ENCODE data around the gene HSPG2. TPM values are rescaled to one million over a fixed set of nuclear protein-coding genes. Genes with fewer than 3 reads are reported as not detected.

The HSPG2 gene
- total and polyA plus RNA-seq, 2 of the 8 experiments (the other 6 are each of a cell fraction or from before 2014, with no cell fraction given) = 17.8 to 111 TPM

GRCh38 chr1:21893046-21893805 lies 43.9 kb downstream of the HSPG2 start:
- CTCF ChIA-PET (ENCODE audit: partially characterized antibody) = interaction anchor here (1.5 kb wide), 1 partner anchor 66 kb away, joined by 3 read pairs; no protein-coding TSS in a partner anchor
- Histone ChIP-seq H3K23me2 (ENCODE audit: low read depth, low read length) (no peaks in the 10 kb centered on the region), H3K23ac (ENCODE audit: insufficient read length) (no peak overlapping the region), H3K9ac (replicated peaks in 1 of 4; ENCODE audit: extremely low read depth in 1 of 4, low read depth in 3 of 4, low read length in 3 of 4) (no peak overlapping the region), H3K4me3 (ENCODE audit: extremely low read depth in 1 of 4, insufficient read depth in 2 of 4, low read depth in 3 of 4, low read length in 4 of 4) (no peak overlapping the region), H2BK12ac (ENCODE audit: low read depth, low read length) (no peak overlapping the region), H4K5ac (ENCODE audit: insufficient read length, low read depth, low read length) (no peak overlapping the region), H3K36me3 (ENCODE audit: control insufficient read depth in 2 of 4, insufficient read depth in 4 of 4, low read length in 3 of 4) (peaks cover 0 to 29% (median 14%) of the 10 kb centered on the region in 4 experiments; a peak in 7 of 8 replicates), H3K27ac (ENCODE audit: low read depth, low read length) (no peak overlapping the region; the same call in 1 of the 2 replicates), H3K4me2 (ENCODE audit: insufficient read depth in 1 of 2, low read depth in 2 of 2, low read length in 2 of 2) (no peak overlapping the region), H3K4ac (replicated peaks; ENCODE audit: insufficient read length, low read depth, low read length) (no peak overlapping the region), H4K8ac (ENCODE audit: extremely low read depth, insufficient read depth, low read length) (no peak overlapping the region), H2BK20ac (ENCODE audit: low read length) (no peak overlapping the region), H3K14ac (ENCODE audit: insufficient read length) (no peak overlapping the region), H3K18ac (ENCODE audit: extremely low read depth, low read length) (no peak overlapping the region), H4K91ac (replicated peaks; ENCODE audit: insufficient read length, low read length) (no peak overlapping the region), H2BK120ac (replicated peaks; ENCODE audit: low read depth, low read length) (no peak overlapping the region), H3K9me3 (ENCODE audit: insufficient read depth in 2 of 2, low read depth in 1 of 2, low read length in 1 of 2) (no peaks in the 10 kb centered on the region), H2AK5ac (ENCODE audit: low read depth, low read length) (no peak overlapping the region), H2BK5ac (ENCODE audit: low read depth, low read length) (no peak overlapping the region), H3K79me1 (ENCODE audit: low read depth, low read length) (no peaks in the 10 kb centered on the region), H3K79me2 (ENCODE audit: control insufficient read depth in 1 of 2, insufficient read depth in 2 of 2, low read length in 2 of 2) (no peaks in the 10 kb centered on the region; a peak in 1 of 4 replicates), H3K27me3 (replicated peaks in 1 of 4; ENCODE audit: control insufficient read depth in 3 of 4, extremely low read depth in 1 of 4, insufficient read depth in 3 of 4, low read length in 3 of 4) (no peaks in the 10 kb centered on the region), H4K20me1 (replicated peaks in 1 of 2; ENCODE audit: control insufficient read depth in 1 of 2, insufficient read depth in 2 of 2, low read length in 2 of 2) (peaks cover 4% of the 10 kb centered on the region in 2 experiments), H2AFZ (ENCODE audit: low read length) (no peak overlapping the region), H2BK15ac (ENCODE audit: low read length) (no peak overlapping the region), H3K56ac (replicated peaks; ENCODE audit: insufficient read length, low read depth, low read length) (no peak overlapping the region), H3K4me1 (replicated peaks in 1 of 4; ENCODE audit: control insufficient read depth in 3 of 4, insufficient read depth in 4 of 4, low read length in 3 of 4) (peaks cover 0 to 7% (median 3%) of the 10 kb centered on the region in 4 experiments; a peak in 2 of 7 replicates)
- TF ChIP-seq YY1 (IDR thresholded peaks at IDR 0.05; ENCODE audit: low read depth, low read length) = no peak
- TF ChIP-seq BACH1 (IDR thresholded peaks at IDR 0.05; ENCODE audit: low read length) = no peak
- TF ChIP-seq KDM1A (IDR thresholded peaks at IDR 0.05; ENCODE audit: borderline replicate concordance, low read length) = no peak
- no peak for TF ChIP-seq NRF1 (IDR thresholded peaks at IDR 0.05; ENCODE audit: low read depth, low read length)
- TF ChIP-seq GTF2F1 (IDR thresholded peaks at IDR 0.05; ENCODE audit: borderline replicate concordance, low read depth, low read length) = no peak
- no peak for TF ChIP-seq JUND (IDR thresholded peaks at IDR 0.05; ENCODE audit: low read length)
- TF ChIP-seq HDAC6 (IDR thresholded peaks at IDR 0.05; ENCODE audit: low read depth, low read length) = no peak
- no peak for TF ChIP-seq KDM4A (IDR thresholded peaks at IDR 0.05; ENCODE audit: low read depth, low read length, severe bottlenecking)
- DNase-seq (ENCODE audit: low read depth in 1 of 2, low spot score in 2 of 2) (no peak), FAIRE-seq (no peak)
- WGBS, 2 experiments (ENCODE audit: extremely low coverage in 1 of 2, insufficient coverage in 1 of 2, insufficient read length in 1 of 2, insufficient replicate concordance in 2 of 2, low coverage in 1 of 2, low lambda C conversion rate in 2 of 2, missing lambda C conversion rate in 1 of 2) = 84% methylated on average over 13 of the region's 14 CpGs; no CpG with 5 or more reads in 1 of the 2 experiments
- POLR2A ChIA-PET (ENCODE audit: partially characterized antibody) = no interaction called here
